ENCODE measurements around the gene DGLUCY.

DGLUCY gene

DNA sequence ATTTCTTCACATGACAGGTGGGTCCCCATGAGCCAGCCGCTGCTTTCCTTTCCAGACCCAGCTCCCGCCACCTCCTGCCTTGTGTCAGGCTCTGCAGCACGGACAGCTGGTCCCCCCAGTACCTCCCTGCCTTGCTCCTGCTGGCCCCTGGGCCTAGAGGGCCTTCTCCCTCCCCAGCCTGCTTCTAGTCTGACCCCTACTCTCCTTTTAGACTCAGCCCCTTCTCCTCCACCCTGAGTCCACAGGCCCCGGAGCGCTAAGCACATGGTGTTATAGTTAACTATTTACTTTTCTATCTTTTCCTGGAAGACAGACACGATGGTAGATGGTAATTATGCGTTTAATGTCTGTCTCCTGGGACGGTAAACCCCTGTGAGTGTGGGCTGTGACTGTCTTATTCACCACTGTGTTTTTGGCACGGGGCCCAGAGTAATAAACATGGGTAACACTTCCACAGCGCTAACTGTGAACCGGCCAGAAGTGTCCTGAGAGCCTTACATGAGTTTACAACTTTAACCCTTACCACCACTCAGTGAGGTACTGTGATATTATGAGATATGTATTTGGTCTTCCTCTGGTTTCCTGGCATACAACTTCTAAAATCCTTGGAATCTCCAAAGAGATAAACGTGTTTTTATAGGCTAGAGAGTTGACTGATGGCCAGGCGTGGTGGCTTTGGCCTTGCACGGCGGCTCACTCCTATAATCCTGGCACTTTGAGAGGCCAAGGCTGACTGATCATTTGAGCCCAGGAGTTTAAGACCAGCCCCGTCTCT, 41.2 kb downstream of the DGLUCY start (continued):
- TF ChIP-seq ZNF148 (tag by site-specific recombination; IDR thresholded peaks at IDR 0.05; ENCODE audit: borderline replicate concordance): no peak
- TF ChIP-seq ZNF24 (tag by site-specific recombination; IDR thresholded peaks at IDR 0.05): peak; percentile 82
- TF ChIP-seq ZNF76 (tag by site-specific recombination; IDR thresholded peaks at IDR 0.05; ENCODE audit: borderline replicate concordance, low read depth): peak; percentile 41; the same call in 1 of the 2 replicates
- TF ChIP-seq KLF16 (tag by site-specific recombination; IDR thresholded peaks at IDR 0.05): no peak
- TF ChIP-seq, protein P1, sequence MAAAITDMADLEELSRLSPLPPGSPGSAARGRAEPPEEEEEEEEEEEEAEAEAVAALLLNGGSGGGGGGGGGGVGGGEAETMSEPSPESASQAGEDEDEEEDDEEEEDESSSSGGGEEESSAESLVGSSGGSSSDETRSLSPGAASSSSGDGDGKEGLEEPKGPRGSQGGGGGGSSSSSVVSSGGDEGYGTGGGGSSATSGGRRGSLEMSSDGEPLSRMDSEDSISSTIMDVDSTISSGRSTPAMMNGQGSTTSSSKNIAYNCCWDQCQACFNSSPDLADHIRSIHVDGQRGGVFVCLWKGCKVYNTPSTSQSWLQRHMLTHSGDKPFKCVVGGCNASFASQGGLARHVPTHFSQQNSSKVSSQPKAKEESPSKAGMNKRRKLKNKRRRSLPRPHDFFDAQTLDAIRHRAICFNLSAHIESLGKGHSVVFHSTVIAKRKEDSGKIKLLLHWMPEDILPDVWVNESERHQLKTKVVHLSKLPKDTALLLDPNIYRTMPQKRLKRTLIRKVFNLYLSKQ (tag by site-specific recombination; IDR thresholded peaks at IDR 0.05; ENCODE audit: borderline replicate concordance): no peak
- peak; percentile 98 for TF ChIP-seq ZNF366 (tag by site-specific recombination; conservative IDR thresholded peaks at IDR 0.05)
- TF ChIP-seq ZNF280D (tag by site-specific recombination; IDR thresholded peaks at IDR 0.05): no peak
- no peak; the same call in 1 of the 2 replicates for TF ChIP-seq ZNF549 (tag by site-specific recombination; IDR thresholded peaks at IDR 0.05)
- no peak for TF ChIP-seq ZNF626 (tag by site-specific recombination; IDR thresholded peaks at IDR 0.05)
- peak; percentile 75 for TF ChIP-seq ZBTB48 (tag by site-specific recombination; IDR thresholded peaks at IDR 0.05)
- peak; percentile 87 for TF ChIP-seq KLF10 (tag by site-specific recombination; IDR thresholded peaks at IDR 0.05)
- TF ChIP-seq ZNF777 (tag by site-specific recombination; IDR thresholded peaks at IDR 0.05; ENCODE audit: borderline replicate concordance): no peak
- TF ChIP-seq BCL11A (tag by site-specific recombination; IDR thresholded peaks at IDR 0.05; ENCODE audit: low read depth): no peak
- TF ChIP-seq, protein P2, sequence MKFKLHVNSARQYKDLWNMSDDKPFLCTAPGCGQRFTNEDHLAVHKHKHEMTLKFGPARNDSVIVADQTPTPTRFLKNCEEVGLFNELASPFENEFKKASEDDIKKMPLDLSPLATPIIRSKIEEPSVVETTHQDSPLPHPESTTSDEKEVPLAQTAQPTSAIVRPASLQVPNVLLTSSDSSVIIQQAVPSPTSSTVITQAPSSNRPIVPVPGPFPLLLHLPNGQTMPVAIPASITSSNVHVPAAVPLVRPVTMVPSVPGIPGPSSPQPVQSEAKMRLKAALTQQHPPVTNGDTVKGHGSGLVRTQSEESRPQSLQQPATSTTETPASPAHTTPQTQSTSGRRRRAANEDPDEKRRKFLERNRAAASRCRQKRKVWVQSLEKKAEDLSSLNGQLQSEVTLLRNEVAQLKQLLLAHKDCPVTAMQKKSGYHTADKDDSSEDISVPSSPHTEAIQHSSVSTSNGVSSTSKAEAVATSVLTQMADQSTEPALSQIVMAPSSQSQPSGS (tag by site-specific recombination; IDR thresholded peaks at IDR 0.05; ENCODE audit: low read depth): no peak
- TF ChIP-seq ZNF302 (tag by site-specific recombination; IDR thresholded peaks at IDR 0.05; ENCODE audit: low read depth): 0 out of 2 replicates have a peak, but pooled peaks have one; percentile 26
- TF ChIP-seq EGR2 (tag by site-specific recombination; IDR thresholded peaks at IDR 0.05; ENCODE audit: low read depth): 0 out of 2 replicates have a peak, but pooled peaks have one; percentile 46
- no peak for TF ChIP-seq ZBTB11 (tag by site-specific recombination; conservative IDR thresholded peaks at IDR 0.05; ENCODE audit: low read depth)
- no peak for TF ChIP-seq PRDM1 (tag by site-specific recombination; IDR thresholded peaks at IDR 0.05)
- TF ChIP-seq ZNF221 (tag by site-specific recombination; IDR thresholded peaks at IDR 0.05; ENCODE audit: borderline replicate concordance): no peak
- TF ChIP-seq ZNF248 (tag by site-specific recombination; IDR thresholded peaks at IDR 0.05): no peak
- no peak for TF ChIP-seq ZSCAN5A (tag by site-specific recombination; IDR thresholded peaks at IDR 0.05)
